Stimulated activated naive CD8-positive, alpha-beta T cell treated with anti-CD3 and anti-CD28 coated beads, Interleukin-15, amount 100 ng/mL, for 72 hours (primary cell): ENCODE data around the gene GIPC2.
"Not testable (repeated sequence)": the region's sequence is repeated elsewhere in the genome, so short reads cannot be mapped to it uniquely, and the experiment has no call there.

Source experiments
- ATAC-seq: fragments of 150-1000 bp; cut with Tn5 transposase; 2 replicates; pipeline ENCODE4 v1.10.0; 2021; ENCODE audit warnings: mild to moderate bottlenecking, moderate library complexity
- DNase-seq, 2 donors: peaks; one replicate each; pipeline ENCODE4 v3.0.0; 2021 to 2022
- H3K27ac Mint-ChIP-seq, 2 donors: one replicate each; pipeline ENCODE4 v1.8.0; 2022; ENCODE audit warnings: mild to moderate bottlenecking in 2 of 2, mixed read lengths in 2 of 2, moderate library complexity in 2 of 2
- H3K27me3 Mint-ChIP-seq: one replicate; pipeline ENCODE4 v1.8.0; 2022; ENCODE audit warnings: mixed read lengths
- H3K4me1 Mint-ChIP-seq: one replicate; pipeline ENCODE4 v1.8.0; 2022; ENCODE audit warnings: mild to moderate bottlenecking, mixed read lengths
- H3K4me3 Mint-ChIP-seq, 2 donors: one replicate each; pipeline ENCODE4 v1.8.0; 2022; ENCODE audit warnings: mild to moderate bottlenecking in 2 of 2, mixed read lengths in 2 of 2, moderate library complexity in 1 of 2
- H3K9me3 Mint-ChIP-seq, 2 donors: one replicate each; pipeline ENCODE4 v1.8.0; 2022; ENCODE audit warnings: mixed read lengths in 2 of 2

Gene GIPC2

DNA sequence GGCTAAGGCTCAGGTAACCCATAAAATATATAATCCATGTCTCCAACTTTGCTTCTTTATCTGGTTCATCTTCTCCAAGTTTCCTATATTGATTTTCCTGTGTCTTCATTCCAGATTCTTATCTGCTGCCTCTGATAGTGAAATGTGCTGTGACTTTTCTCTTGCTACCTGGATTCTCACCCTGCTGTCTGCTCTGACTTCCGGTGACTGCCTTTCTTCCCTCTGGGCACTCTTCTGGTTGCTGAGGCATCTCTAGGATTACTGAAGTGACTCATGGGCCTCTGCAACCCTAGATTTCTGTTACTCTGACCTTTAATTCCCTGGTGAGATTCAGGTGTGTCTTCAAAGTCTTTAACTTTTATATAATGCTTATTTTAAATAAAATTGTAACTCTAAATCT is 46.9 kb downstream of the GIPC2 start:
- DNase-seq (no peak), ATAC-seq (no peak)
- Mint-ChIP-seq H3K9me3 (no peaks in the 10 kb centered on the region), H3K4me3 (no peak overlapping the region), H3K27ac (no peak overlapping the region), H3K27me3 (no peaks in the 10 kb centered on the region), H3K4me1 (no peaks in the 10 kb centered on the region)

GRCh38 chr1:78093560-78093959 is 47.8 kb downstream of the GIPC2 start:
- Mint-ChIP-seq H3K27ac (no peak overlapping the region), H3K4me1 (no peaks in the 10 kb centered on the region), H3K27me3 (no peaks in the 10 kb centered on the region), H3K4me3 (no peak overlapping the region), H3K9me3 (no peaks in the 10 kb centered on the region)
- DNase-seq, result no peak
- no peak for ATAC-seq

DNA sequence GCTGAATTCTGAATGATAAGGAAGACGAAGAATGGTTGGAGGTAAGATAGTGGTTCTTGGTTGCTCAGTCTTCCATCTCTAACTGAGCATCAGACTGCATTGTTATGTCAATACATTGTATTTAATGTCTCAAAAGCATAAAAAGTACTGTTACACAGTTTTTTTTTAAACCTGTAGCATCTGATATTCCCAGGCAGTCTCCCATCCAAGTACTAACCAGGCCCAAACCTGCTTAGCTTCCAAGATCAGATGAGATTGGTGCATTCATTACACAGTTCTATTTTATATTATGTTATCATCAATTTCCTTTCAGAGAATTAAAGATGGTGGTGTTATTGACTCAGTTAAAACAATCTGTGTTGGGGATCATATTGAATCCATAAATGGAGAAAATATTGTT is 48.9 kb downstream of the GIPC2 start:
- ATAC-seq (no peak), DNase-seq (no peak)
- no peak overlapping the region for H3K27ac Mint-ChIP-seq
- H3K9me3 Mint-ChIP-seq, result no peaks in the 10 kb centered on the region
- no peaks in the 10 kb centered on the region for H3K4me1 Mint-ChIP-seq
- no peaks in the 10 kb centered on the region for H3K27me3 Mint-ChIP-seq
- H3K4me3 Mint-ChIP-seq, result no peak overlapping the region

- Mint-ChIP-seq H3K4me3 (no peak overlapping the region), H3K4me1 (no peaks in the 10 kb centered on the region), H3K27ac (no peak overlapping the region), H3K9me3 (no peaks in the 10 kb centered on the region), H3K27me3 (no peaks in the 10 kb centered on the region)
- ATAC-seq, result no peak
- no peak for DNase-seq
These were observed 49.8 kb downstream of the GIPC2 start for GRCh38 chr1:78095593-78095992.

GRCh38 chr1:78096017-78096416 is 50.3 kb downstream of the GIPC2 start:
- Mint-ChIP-seq H3K4me1 (no peaks in the 10 kb centered on the region), H3K9me3 (no peaks in the 10 kb centered on the region), H3K27ac (no peak overlapping the region), H3K27me3 (no peaks in the 10 kb centered on the region), H3K4me3 (no peak overlapping the region)
- ATAC-seq (no peak), DNase-seq (no peak)

DNA sequence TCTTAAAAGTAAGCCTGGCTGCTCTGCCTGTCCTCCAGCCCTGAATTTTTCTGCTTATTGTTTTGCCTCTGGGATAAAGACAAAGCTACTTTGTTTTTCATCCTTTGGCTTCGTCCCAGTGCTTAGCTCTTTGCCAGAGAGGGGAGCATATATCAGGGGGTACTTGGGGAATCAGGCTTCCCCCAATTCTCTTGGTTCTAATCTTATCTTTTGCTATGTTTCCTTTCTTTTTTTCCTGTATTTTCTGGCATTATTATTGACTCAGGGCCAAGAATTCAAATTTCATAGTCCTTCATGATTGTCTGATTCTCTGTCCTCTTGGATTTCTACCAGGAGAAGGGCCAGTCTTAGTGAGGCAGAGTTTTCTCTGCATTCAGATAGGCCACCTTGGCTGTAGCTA is 51.2 kb downstream of the GIPC2 start:
- Mint-ChIP-seq H3K4me3 (no peak overlapping the region), H3K27me3 (no peaks in the 10 kb centered on the region), H3K4me1 (no peaks in the 10 kb centered on the region), H3K27ac (peak overlapping the region in 1 of 2 donors; percentile 3), H3K9me3 (no peaks in the 10 kb centered on the region)
- DNase-seq (no peak), ATAC-seq (no peak)

DNA sequence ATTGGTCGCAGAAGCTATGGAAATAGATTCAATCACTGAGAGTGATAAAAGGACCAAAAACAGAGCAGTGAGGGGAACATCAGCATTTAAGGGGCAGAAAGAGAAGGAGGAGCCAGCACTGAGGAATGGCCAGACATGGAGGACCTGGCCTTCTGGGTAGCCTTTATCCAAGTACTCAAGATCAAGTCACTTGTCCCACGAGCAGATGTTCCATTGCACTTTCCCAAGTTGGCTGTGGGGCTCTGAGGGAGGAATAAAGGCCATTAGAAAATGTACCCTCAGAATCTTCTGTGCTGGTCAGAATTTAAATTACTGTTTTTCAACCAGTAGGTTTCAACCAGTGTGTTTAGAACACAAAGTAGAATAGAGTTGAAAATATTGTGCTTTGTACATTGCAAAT is 55.3 kb downstream of the GIPC2 start:
- H3K27me3 Mint-ChIP-seq, result peaks cover 8% of the 10 kb centered on the region
- no peaks in the 10 kb centered on the region for H3K4me1 Mint-ChIP-seq
- H3K27ac Mint-ChIP-seq, result no peak overlapping the region
- no peaks in the 10 kb centered on the region for H3K9me3 Mint-ChIP-seq
- ATAC-seq (no peak), DNase-seq (no peak)
- H3K4me3 Mint-ChIP-seq, result no peak overlapping the region

DNA sequence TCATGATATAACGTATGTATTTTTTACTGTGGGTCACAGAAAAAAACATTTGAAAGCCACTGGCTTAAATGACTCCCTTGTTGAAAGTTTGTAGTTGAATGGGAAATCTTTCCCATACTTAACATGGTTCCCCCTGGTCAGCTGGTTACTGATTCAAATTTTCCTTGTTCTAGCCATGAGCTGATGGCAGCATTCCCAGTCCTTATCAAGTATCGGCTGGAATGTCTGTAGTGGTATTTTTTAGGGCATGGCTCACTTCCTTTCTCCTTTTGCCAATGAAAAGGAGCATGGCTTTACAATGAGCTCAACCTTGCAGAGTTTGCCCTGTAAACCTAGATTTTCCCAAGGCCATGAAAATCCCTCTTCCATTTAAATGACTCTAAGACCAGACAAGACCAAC is 55.7 kb downstream of the GIPC2 start:
- DNase-seq, result no peak
- peaks cover 8% of the 10 kb centered on the region for H3K27me3 Mint-ChIP-seq

GRCh38 chr1:78102082-78102481 is 56.3 kb downstream of the GIPC2 start:
- no peaks in the 10 kb centered on the region for H3K9me3 Mint-ChIP-seq
- H3K27me3 Mint-ChIP-seq, result peaks cover 8% of the 10 kb centered on the region
- no peak for ATAC-seq
- no peak overlapping the region for H3K4me3 Mint-ChIP-seq
- H3K4me1 Mint-ChIP-seq, result no peaks in the 10 kb centered on the region
- H3K27ac Mint-ChIP-seq, result no peak overlapping the region
- DNase-seq, result no peak

More for the DNA sequence above, 55.7 kb downstream of the GIPC2 start:
- no peak for ATAC-seq
- H3K4me1 Mint-ChIP-seq, result no peaks in the 10 kb centered on the region
- H3K27ac Mint-ChIP-seq, result no peak overlapping the region
- no peaks in the 10 kb centered on the region for H3K9me3 Mint-ChIP-seq
- H3K4me3 Mint-ChIP-seq, result no peak overlapping the region

- no peak overlapping the region for H3K27ac Mint-ChIP-seq
- DNase-seq (no peak), ATAC-seq (no peak)
- no peak overlapping the region for H3K4me3 Mint-ChIP-seq
- H3K4me1 Mint-ChIP-seq, result no peaks in the 10 kb centered on the region
- peaks cover 8% of the 10 kb centered on the region for H3K27me3 Mint-ChIP-seq
- no peaks in the 10 kb centered on the region for H3K9me3 Mint-ChIP-seq
These were observed 57.1 kb downstream of the GIPC2 start for GRCh38 chr1:78102916-78103315.

- ATAC-seq (no peak), DNase-seq (no peak)
- H3K27ac Mint-ChIP-seq, result peak overlapping the region in 1 of 2 donors; percentile 51
- H3K9me3 Mint-ChIP-seq, result no peaks in the 10 kb centered on the region
- H3K27me3 Mint-ChIP-seq, result peaks cover 8% of the 10 kb centered on the region
- H3K4me3 Mint-ChIP-seq, result no peak overlapping the region
- no peaks in the 10 kb centered on the region for H3K4me1 Mint-ChIP-seq
These were observed 58.6 kb downstream of the GIPC2 start for GRCh38 chr1:78104322-78104721.

DNA sequence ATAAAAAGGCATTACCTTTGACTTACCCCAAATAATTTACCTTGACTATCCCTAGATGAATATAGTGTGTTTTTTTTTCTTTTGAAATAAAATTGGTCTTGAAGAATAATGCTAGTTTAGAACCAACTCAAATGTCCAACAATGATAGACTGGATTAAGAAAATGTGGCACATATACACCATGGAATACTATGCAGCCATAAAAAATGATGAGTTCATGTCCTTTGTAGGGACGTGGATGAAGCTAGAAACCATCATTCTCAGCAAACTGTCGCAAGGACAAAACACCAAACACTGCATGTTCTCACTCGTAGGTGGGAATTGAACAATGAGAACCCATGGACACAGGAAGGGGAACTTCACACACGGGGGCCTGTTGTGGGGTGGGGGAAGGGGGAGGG is 63.9 kb downstream of the GIPC2 start:
- not testable (repeated sequence) for H3K27ac Mint-ChIP-seq, H3K27me3 Mint-ChIP-seq, H3K4me3 Mint-ChIP-seq, H3K9me3 Mint-ChIP-seq, ATAC-seq, DNase-seq
- peaks cover 21% of the 10 kb centered on the region for H3K4me1 Mint-ChIP-seq

GRCh38 chr1:78113156-78113916 is 67.6 kb downstream of the GIPC2 start:
- DNase-seq (no peak), ATAC-seq (no peak)
- Mint-ChIP-seq H3K27ac (peak overlapping the region in 1 of 2 donors; percentile 54), H3K27me3 (no peaks in the 10 kb centered on the region), H3K4me1 (peaks cover 21% of the 10 kb centered on the region), H3K9me3 (no peaks in the 10 kb centered on the region), H3K4me3 (no peak overlapping the region)

- Mint-ChIP-seq H3K4me3 (no peak overlapping the region), H3K27ac (peak overlapping the region in 1 of 2 donors; percentile 14), H3K4me1 (peaks cover 21% of the 10 kb centered on the region), H3K27me3 (no peaks in the 10 kb centered on the region), H3K9me3 (no peaks in the 10 kb centered on the region)
- DNase-seq, result peak; percentile 51 to 55
- ATAC-seq, result peak; percentile 86
These were observed 68.5 kb downstream of the GIPC2 start for GRCh38 chr1:78114034-78114956.

GRCh38 chr1:78120485-78120884 is 74.7 kb downstream of the GIPC2 start:
- not testable (repeated sequence) for DNase-seq, H3K4me1 Mint-ChIP-seq, ATAC-seq, H3K9me3 Mint-ChIP-seq, H3K27me3 Mint-ChIP-seq, H3K27ac Mint-ChIP-seq, H3K4me3 Mint-ChIP-seq

- Mint-ChIP-seq H3K9me3 (no peaks in the 10 kb centered on the region), H3K27me3 (no peaks in the 10 kb centered on the region), H3K4me1 (no peaks in the 10 kb centered on the region), H3K4me3 (no peak overlapping the region), H3K27ac (no peak overlapping the region)
- no peak for ATAC-seq
- no peak for DNase-seq
These were observed 75.9 kb downstream of the GIPC2 start for GRCh38 chr1:78121710-78122109.
